Ovary (tissue), 9 donors: Measurements from ENCODE around the gene AFG1L. TPM values are rescaled to one million over a fixed set of nuclear protein-coding genes. Genes with fewer than 3 reads are reported as not detected.
A peak's percentile ranks its signal among the peaks of the same experiment; 100 is the strongest.

Experiments used
- DNase-seq, 5 donors: peaks; one replicate each; pipeline ENCODE4 v3.0.0-alpha.2; 2019 to 2020
- H3K27ac ChIP-seq, 2 donors: fragments of 200-600 bp; one replicate each; pipeline versions ENCODE4 v1.5.1 to v1.8.0; 2019 to 2022
- H3K27me3 ChIP-seq: fragments of 200-600 bp; one replicate; pipeline ENCODE4 v1.8.0; 2022
- H3K36me3 ChIP-seq: fragments of 200-600 bp; sonication (generic); one replicate; pipeline ENCODE4 v1.5.1; 2019
- H3K4me1 ChIP-seq: one replicate; pipeline ENCODE4 v1.8.1; 2013; ENCODE audit warnings: mild to moderate bottlenecking, moderate library complexity; ENCODE audit not compliant: insufficient read depth
- H3K4me3 ChIP-seq: fragments of 200-600 bp; sonication (generic); one replicate; pipeline ENCODE4 v1.5.1; 2017
- H3K9me3 ChIP-seq, 2 donors: fragments of 200-600 bp in 1 of 2; sonication (generic) in 1 of 2; one replicate each; pipeline versions ENCODE4 v1.5.1 to v1.8.1; 2013 to 2019; ENCODE audit warnings: mild to moderate bottlenecking in 1 of 2, moderate library complexity in 1 of 2
- CTCF ChIP-seq, 3 donors: fragments of 450-650 bp in 2 of 3; fragments of 200-600 bp in 1 of 3; IDR thresholded peaks; one replicate each; pipeline versions ENCODE4 v1.5.1 to v1.8.0; 2016 to 2022; ENCODE audit warnings: antibody characterized with exemption in 3 of 3, mild to moderate bottlenecking in 1 of 3
- EP300 ChIP-seq: sonication (generic); formaldehyde crosslinking; IDR thresholded peaks from one replicate; pipeline ENCODE4 v1.6.1; 2017; ENCODE audit warnings: antibody characterized with exemption
- POLR2A ChIP-seq: fragments of 450-650 bp; IDR thresholded peaks from one replicate; pipeline ENCODE4 v1.6.1; 2017; ENCODE audit warnings: antibody characterized with exemption, mild to moderate bottlenecking, moderate library complexity
- WGBS, 3 donors: extraction: QIAGEN DNeasy Blood & Tissue Kit in 1 of 3; methylation state at CpG; one replicate each; pipeline versions ENCODE4 v1.1.5 to v1.1.7; 2013 to 2017; 5-methylcytosine and 5-hydroxymethylcytosine counted together
- intact Hi-C, 4 donors: fragments of 100-400 bp; cut with DNase I; formaldehyde crosslinking; loops; one replicate each; pipeline versions ENCODE4 v1.11.0 to v1.15.1; 2022 to 2023
- polyA plus RNA-seq, 2 donors: library from polyadenylated mRNA; stranded (reverse); fragments of 200-250 nt in 1 of 2; fragments of 350-450 nt in 1 of 2; fragmentation: Illumina TruSeq in 1 of 2; extraction: RNeasy Lipid Tissue Mini Kit (QIAGEN cat#74804) in 1 of 2; gene quantifications; one replicate each; pipeline ENCODE4 v1.2.3, GENCODE V29; 2013 to 2014
- total RNA-seq, 7 donors: library from RNA; depleted of rRNA in 2 of 7; stranded (reverse); fragments of >200 nt in 2 of 7; fragmentation: NEBNext Ultra II Directional in 3 of 7; extraction: Animal tissue kit (Norgen Biotek cat#: 25700) in 3 of 7; gene quantifications; one replicate each; pipeline versions ENCODE4 v1.1.0 to v1.2.4, GENCODE V29; 2016 to 2023
- donor health status: DM: no; HTN: no; CAD: no; lungs with moderate emphysema.
- donor health status: DM: no; HTN: no; CAD: no.
- donor health status: Bipolar disorder and iron deficiency.
- donor health status: DM: yes; HTN: yes; CAD: no.
- donor health status: DM: no; HTN: no; CAD: no.
- donor health status: DM: yes; HTN: yes; CAD: no.

Gene AFG1L
- total and polyA plus RNA-seq, 9 donors: 1.2 to 7.6 (median 5.7) TPM

GRCh38 chr6:108549741-108550140 is 254.9 kb downstream of the AFG1L start:
- H3K9me3 ChIP-seq: no peaks in the 10 kb centered on the region
- no peaks in the 10 kb centered on the region for H3K36me3 ChIP-seq
- H3K4me1 ChIP-seq: peaks cover 3% of the 10 kb centered on the region
- intact Hi-C loops: loop anchor here in 3 of 4 donors (10.0 kb wide), 3 partner anchors 235 to 515 kb away; no protein-coding TSS in a partner anchor
- TF ChIP-seq POLR2A: no peak
- TF ChIP-seq EP300: no peak
- TF ChIP-seq CTCF (IDR thresholded peaks at IDR 0.05): no peak
- no peaks in the 10 kb centered on the region for H3K27me3 ChIP-seq
- 51 to 68% (median 56%) methylated on average over 3 of the region's 3 CpGs for WGBS, 3 donors
- no peak overlapping the region for H3K4me3 ChIP-seq
- no peak for DNase-seq
- H3K27ac ChIP-seq: no peak overlapping the region

GRCh38 chr6:108550256-108550655 is 255.4 kb downstream of the AFG1L start:
- whole genome bisulfite sequencing, 3 donors: 35 to 50% (median 40%) methylated on average over 3 of the region's 3 CpGs
- Histone ChIP-seq H3K36me3 (no peaks in the 10 kb centered on the region), H3K27me3 (no peaks in the 10 kb centered on the region), H3K9me3 (no peaks in the 10 kb centered on the region), H3K4me1 (peaks cover 3% of the 10 kb centered on the region), H3K27ac (no peak overlapping the region), H3K4me3 (no peak overlapping the region)
- intact Hi-C loops: no loop called here
- TF ChIP-seq EP300 (no peak), POLR2A (no peak), CTCF (IDR thresholded peaks at IDR 0.05) (no peak)
- no peak for DNase-seq

- Histone ChIP-seq H3K9me3 (no peaks in the 10 kb centered on the region), H3K4me3 (no peak overlapping the region), H3K36me3 (no peaks in the 10 kb centered on the region), H3K27me3 (no peaks in the 10 kb centered on the region), H3K4me1 (peaks cover 6% of the 10 kb centered on the region), H3K27ac (peak overlapping the region in 1 of 2 donors; percentile 99)
- TF ChIP-seq EP300 (no peak), POLR2A (no peak), CTCF (IDR thresholded peaks at IDR 0.05) (no peak)
- DNase-seq: no peak
- intact Hi-C loops: loop anchor here in 1 of 4 donors (5.0 kb wide), 1 partner anchor 282 kb away; no protein-coding TSS in a partner anchor
- WGBS, 3 donors: 83 to 94% (median 93%) methylated on average over 7 of the region's 7 CpGs
Observed at GRCh38 chr6:108555399-108556052, 260.7 kb downstream of the AFG1L start.

- no peaks in the 10 kb centered on the region for H3K36me3 ChIP-seq
- DNase-seq: no peak
- intact Hi-C loops: loop anchor here in 1 of 4 donors (5.0 kb wide), 1 partner anchor 281 kb away; no protein-coding TSS in a partner anchor
- H3K4me3 ChIP-seq: no peak overlapping the region
- WGBS, 3 donors: 91 to 99% (median 96%) methylated on average over 5 of the region's 5 CpGs
- H3K9me3 ChIP-seq: no peaks in the 10 kb centered on the region
- TF ChIP-seq POLR2A (no peak), EP300 (no peak), CTCF (IDR thresholded peaks at IDR 0.05) (no peak)
- no peaks in the 10 kb centered on the region for H3K27me3 ChIP-seq
- peak overlapping the region in 1 of 2 donors; percentile 99 for H3K27ac ChIP-seq
- H3K4me1 ChIP-seq: peaks cover 6% of the 10 kb centered on the region
Observed at GRCh38 chr6:108556250-108556649, 261.4 kb downstream of the AFG1L start.
